ENCODE data around the gene KIF18B.

KIF18B gene

GRCh38 chr17:44989552-44990138 lies 42.1 kb upstream of the KIF18B start:
- ChIA-PET CTCF (interaction anchor here (2.3 kb wide), 1 partner anchor 69 kb away, joined by 6 read pairs; no protein-coding TSS in a partner anchor), POLR2A (interaction anchor here (0.6 kb wide), 1 partner anchor 35 kb away, joined by 4 read pairs; no protein-coding TSS in a partner anchor)
- no peak for TF ChIP-seq ELF4 (IDR thresholded peaks at IDR 0.05)
- no peak for TF ChIP-seq TARDBP (IDR thresholded peaks at IDR 0.05)
- no peak for TF ChIP-seq BHLHE40 (IDR thresholded peaks at IDR 0.05; ENCODE audit: borderline replicate concordance)
- TF ChIP-seq HDGF (IDR thresholded peaks at IDR 0.05; ENCODE audit: borderline replicate concordance) = no peak
- TF ChIP-seq ZNF384 (IDR thresholded peaks at IDR 0.05) = no peak
- no peak for TF ChIP-seq CTBP1 (IDR thresholded peaks at IDR 0.05; ENCODE audit: borderline replicate concordance)
- no peak for TF ChIP-seq LEF1 (IDR thresholded peaks at IDR 0.05; ENCODE audit: borderline replicate concordance)
- no peak for TF ChIP-seq SP1 (IDR thresholded peaks at IDR 0.05)
- no peak for TF ChIP-seq SUZ12 (IDR thresholded peaks at IDR 0.05)
- TF ChIP-seq ARNT (IDR thresholded peaks at IDR 0.05) = no peak
- no peak for TF ChIP-seq L3MBTL2 (conservative IDR thresholded peaks at IDR 0.05)
- TF ChIP-seq NFRKB (IDR thresholded peaks at IDR 0.05) = no peak
- TF ChIP-seq PKNOX1 (IDR thresholded peaks at IDR 0.05) = no peak
- no peak for TF ChIP-seq FOXK2 (IDR thresholded peaks at IDR 0.05)
- no peak for TF ChIP-seq FOXM1 (IDR thresholded peaks at IDR 0.05; ENCODE audit: borderline replicate concordance)
- TF ChIP-seq FOXA1 (IDR thresholded peaks at IDR 0.05) = no peak
- DNase-seq (ENCODE audit: extremely low spot score) = no peak

- TF ChIP-seq TARDBP (IDR thresholded peaks at IDR 0.05) (no peak), SP1 (IDR thresholded peaks at IDR 0.05) (no peak), ELF4 (IDR thresholded peaks at IDR 0.05) (no peak), LEF1 (IDR thresholded peaks at IDR 0.05; ENCODE audit: borderline replicate concordance) (no peak), FOXM1 (IDR thresholded peaks at IDR 0.05; ENCODE audit: borderline replicate concordance) (no peak), HDGF (IDR thresholded peaks at IDR 0.05; ENCODE audit: borderline replicate concordance) (no peak), PKNOX1 (IDR thresholded peaks at IDR 0.05) (no peak), L3MBTL2 (conservative IDR thresholded peaks at IDR 0.05) (no peak), FOXK2 (IDR thresholded peaks at IDR 0.05) (no peak), FOXA1 (IDR thresholded peaks at IDR 0.05) (no peak), BHLHE40 (IDR thresholded peaks at IDR 0.05; ENCODE audit: borderline replicate concordance) (no peak), CTBP1 (IDR thresholded peaks at IDR 0.05; ENCODE audit: borderline replicate concordance) (no peak)
- POLR2A ChIA-PET = no interaction called here
- DNase-seq (ENCODE audit: extremely low spot score) = no peak
- CTCF ChIA-PET = interaction anchor here (1.1 kb wide), 1 partner anchor 147 kb away, joined by 4 read pairs; the partner anchor contains the start of gene ACBD4
Observed at GRCh38 chr17:44988044-44988942, 40.7 kb upstream of the KIF18B start.

- DNase-seq (ENCODE audit: extremely low spot score) = no peak
- no peak for TF ChIP-seq NFRKB (IDR thresholded peaks at IDR 0.05)
- peak; percentile 61; the same call in 1 of the 2 replicates for TF ChIP-seq PKNOX1 (IDR thresholded peaks at IDR 0.05)
- ChIA-PET CTCF (no interaction called here), POLR2A (no interaction called here)
Observed at GRCh38 chr17:44983563-44983962, 36.0 kb upstream of the KIF18B start.

- no peak for DNase-seq (ENCODE audit: extremely low spot score)
- TF ChIP-seq LEF1 (IDR thresholded peaks at IDR 0.05; ENCODE audit: borderline replicate concordance) (no peak), TARDBP (IDR thresholded peaks at IDR 0.05) (no peak), L3MBTL2 (conservative IDR thresholded peaks at IDR 0.05) (no peak), HDGF (IDR thresholded peaks at IDR 0.05; ENCODE audit: borderline replicate concordance) (no peak), BHLHE40 (IDR thresholded peaks at IDR 0.05; ENCODE audit: borderline replicate concordance) (no peak), SUZ12 (IDR thresholded peaks at IDR 0.05) (no peak), NFRKB (IDR thresholded peaks at IDR 0.05) (no peak), FOXA1 (IDR thresholded peaks at IDR 0.05) (no peak), ZNF384 (IDR thresholded peaks at IDR 0.05) (no peak)
- POLR2A ChIA-PET = no interaction called here
- CTCF ChIA-PET = interaction anchor here (1.5 kb wide), 1 partner anchor 14 kb away, joined by 3 read pairs; the partner anchor contains the start of gene C1QL1
Observed at GRCh38 chr17:44982113-44982702, 34.6 kb upstream of the KIF18B start.

GRCh38 chr17:44981221-44981968 lies 33.8 kb upstream of the KIF18B start:
- TF ChIP-seq SP1 (IDR thresholded peaks at IDR 0.05) (no peak), NFRKB (IDR thresholded peaks at IDR 0.05) (no peak), HDGF (IDR thresholded peaks at IDR 0.05; ENCODE audit: borderline replicate concordance) (no peak), L3MBTL2 (conservative IDR thresholded peaks at IDR 0.05) (no peak), ELF4 (IDR thresholded peaks at IDR 0.05) (no peak), FOXK2 (IDR thresholded peaks at IDR 0.05) (no peak), PKNOX1 (IDR thresholded peaks at IDR 0.05) (no peak), ZNF384 (IDR thresholded peaks at IDR 0.05) (no peak), BHLHE40 (IDR thresholded peaks at IDR 0.05; ENCODE audit: borderline replicate concordance) (no peak), FOXA1 (IDR thresholded peaks at IDR 0.05) (no peak), CTBP1 (IDR thresholded peaks at IDR 0.05; ENCODE audit: borderline replicate concordance) (no peak), FOXM1 (IDR thresholded peaks at IDR 0.05; ENCODE audit: borderline replicate concordance) (no peak), SUZ12 (IDR thresholded peaks at IDR 0.05) (no peak), ARNT (IDR thresholded peaks at IDR 0.05) (no peak), LEF1 (IDR thresholded peaks at IDR 0.05; ENCODE audit: borderline replicate concordance) (no peak), TARDBP (IDR thresholded peaks at IDR 0.05) (no peak)
- no peak for DNase-seq (ENCODE audit: extremely low spot score)
- ChIA-PET POLR2A (interaction anchor here (1.1 to 1.4 kb wide), 2 partner anchors 13 to 80 kb away, joined by 3 read pairs; no protein-coding TSS in a partner anchor), CTCF (interaction anchor here (1.5 to 1.6 kb wide), 2 partner anchors 10 to 13 kb away, joined by 3 read pairs; partner anchors contain the start of gene C1QL1)
